Measurements from ENCODE around the gene SNX2. TPM values are rescaled to one million over a fixed set of nuclear protein-coding genes. Genes with fewer than 3 reads are reported as not detected.
A peak's percentile ranks its signal among the peaks of the same experiment; 100 is the strongest.

The SNX2 gene
- total and polyA plus RNA-seq, 8 donors: 11.4 to 42.9 (median 30.2) TPM

- H3K4me1 ChIP-seq: no peaks in the 10 kb centered on the region
- peaks cover 0 to 25% (median 0%) of the 10 kb centered on the region in 3 donors for H3K36me3 ChIP-seq
- ATAC-seq: no peak
- FAIRE-seq: no peak
- H3K27me3 ChIP-seq: no peaks in the 10 kb centered on the region
- no peaks in the 10 kb centered on the region for H3K9me3 ChIP-seq
- TF ChIP-seq CTCF (IDR thresholded peaks at IDR 0.05): no peak
- no peak for DNase-seq
- H3K4me3 ChIP-seq: no peak overlapping the region
- no peak overlapping the region for H3K27ac ChIP-seq
- intact Hi-C loops (cut with DNase I): no loop called here
- WGBS, 2 donors: 91 to 99% methylated on average over 2 of the region's 2 CpGs
Measured at GRCh38 chr5:122805481-122805880, 30.6 kb downstream of the SNX2 start.

GRCh38 chr5:122810405-122810804, 35.5 kb downstream of the SNX2 start:
- ATAC-seq: no peak
- FAIRE-seq: no peak
- no peak overlapping the region for H3K4me3 ChIP-seq
- 97 to 98% methylated on average over 2 of the region's 2 CpGs for WGBS, 2 donors
- no peaks in the 10 kb centered on the region for H3K27me3 ChIP-seq
- DNase-seq: no peak
- no peaks in the 10 kb centered on the region for H3K9me3 ChIP-seq
- intact Hi-C loops (cut with DNase I): no loop called here
- H3K36me3 ChIP-seq: peaks cover 0 to 25% (median 0%) of the 10 kb centered on the region in 3 donors
- H3K4me1 ChIP-seq: no peaks in the 10 kb centered on the region
- TF ChIP-seq CTCF (IDR thresholded peaks at IDR 0.05): no peak
- H3K27ac ChIP-seq: no peak overlapping the region

GRCh38 chr5:122815218-122815767, 40.4 kb downstream of the SNX2 start:
- Histone ChIP-seq H3K4me1 (no peaks in the 10 kb centered on the region), H3K4me3 (no peak overlapping the region), H3K36me3 (peaks cover 0 to 13% (median 7%) of the 10 kb centered on the region in 3 donors), H3K27me3 (no peaks in the 10 kb centered on the region), H3K27ac (no peak overlapping the region), H3K9me3 (no peaks in the 10 kb centered on the region)
- intact Hi-C loops (cut with DNase I): no loop called here
- 95 to 97% methylated on average over 3 of the region's 3 CpGs for WGBS, 2 donors
- TF ChIP-seq CTCF (IDR thresholded peaks at IDR 0.05): no peak
- DNase-seq: no peak
- no peak for FAIRE-seq
- no peak for ATAC-seq

- intact Hi-C loops (cut with DNase I): no loop called here
- no peak for TF ChIP-seq CTCF (IDR thresholded peaks at IDR 0.05)
Measured at GRCh38 chr5:122816756-122817155, 41.9 kb downstream of the SNX2 start.

GRCh38 chr5:122831984-122832383, 57.1 kb downstream of the SNX2 start:
- FAIRE-seq (peak; percentile 37), ATAC-seq (no peak), DNase-seq (no peak)
- H3K4me1 ChIP-seq: no peaks in the 10 kb centered on the region
- H3K9me3 ChIP-seq: no peaks in the 10 kb centered on the region
- intact Hi-C loops (cut with DNase I): no loop called here
- peaks cover 0 to 3% (median 0%) of the 10 kb centered on the region in 3 donors for H3K36me3 ChIP-seq
- no peak for TF ChIP-seq CTCF (IDR thresholded peaks at IDR 0.05)
- H3K27ac ChIP-seq: no peak overlapping the region
- H3K4me3 ChIP-seq: no peak overlapping the region
- WGBS, 2 donors: 33 to 45% methylated on average over 1 of the region's 1 CpG
- H3K27me3 ChIP-seq: no peaks in the 10 kb centered on the region

More at GRCh38 chr5:122816756-122817155, 41.9 kb downstream of the SNX2 start:
- H3K27me3 ChIP-seq: no peaks in the 10 kb centered on the region
- FAIRE-seq (no peak), DNase-seq (no peak), ATAC-seq (no peak)
- H3K27ac ChIP-seq: no peak overlapping the region
- H3K36me3 ChIP-seq: peaks cover 0 to 17% (median 7%) of the 10 kb centered on the region in 3 donors
- 77 to 83% methylated on average over 5 of the region's 5 CpGs for WGBS, 2 donors
- no peak overlapping the region for H3K4me3 ChIP-seq
- H3K9me3 ChIP-seq: no peaks in the 10 kb centered on the region
- H3K4me1 ChIP-seq: no peaks in the 10 kb centered on the region
